Activated CD4-positive, CD25-positive, alpha-beta regulatory T cell treated with anti-CD3 and anti-CD28 coated beads, Interleukin-2, amount 50 U/mL, for 24 hours (primary cell): ENCODE data around the gene AKR1B15.
"Not testable (repeated sequence)": the region's sequence is repeated elsewhere in the genome, so short reads cannot be mapped to it uniquely, and the experiment has no call there.

Experiments used
- ATAC-seq, 2 donors: fragments of 150-1000 bp; cut with Tn5 transposase; one replicate each; pipeline ENCODE4 v1.10.0; 2021; ENCODE audit warnings: mild to moderate bottlenecking in 1 of 2, moderate library complexity in 1 of 2

Gene AKR1B15

GRCh38 chr7:134548877-134549276 is at the start of gene AKR1B15:
Gene AKR1B15, plus strand, starts transcription at chr7:134549110. Its CDS starts 15,510 bp downstream, at chr7:134564620.
- ATAC-seq: peak; percentile 68 to 72

DNA sequence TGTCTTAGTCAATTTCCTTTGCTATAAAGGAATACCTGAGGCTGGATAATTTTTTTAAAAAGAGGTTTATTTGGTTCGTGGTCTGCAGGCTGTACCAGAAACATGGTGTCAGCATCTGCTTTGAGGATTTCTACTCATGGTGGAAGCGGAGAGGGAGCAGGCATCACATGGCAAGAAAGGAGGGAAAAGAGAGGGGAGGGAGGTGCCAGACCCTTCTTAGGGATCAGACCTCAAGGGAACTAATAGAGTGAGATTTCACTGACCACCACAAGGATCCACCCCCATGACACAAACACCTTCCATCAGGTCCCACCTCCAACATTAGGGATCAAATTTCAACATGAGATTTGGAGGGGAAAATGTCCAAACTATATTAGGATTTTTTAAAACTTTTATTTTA is 48.5 kb upstream of the AKR1B15 start:
- ATAC-seq: no peak

GRCh38 chr7:134500982-134501381 is 47.9 kb upstream of the AKR1B15 start:
- no peak for ATAC-seq

DNA sequence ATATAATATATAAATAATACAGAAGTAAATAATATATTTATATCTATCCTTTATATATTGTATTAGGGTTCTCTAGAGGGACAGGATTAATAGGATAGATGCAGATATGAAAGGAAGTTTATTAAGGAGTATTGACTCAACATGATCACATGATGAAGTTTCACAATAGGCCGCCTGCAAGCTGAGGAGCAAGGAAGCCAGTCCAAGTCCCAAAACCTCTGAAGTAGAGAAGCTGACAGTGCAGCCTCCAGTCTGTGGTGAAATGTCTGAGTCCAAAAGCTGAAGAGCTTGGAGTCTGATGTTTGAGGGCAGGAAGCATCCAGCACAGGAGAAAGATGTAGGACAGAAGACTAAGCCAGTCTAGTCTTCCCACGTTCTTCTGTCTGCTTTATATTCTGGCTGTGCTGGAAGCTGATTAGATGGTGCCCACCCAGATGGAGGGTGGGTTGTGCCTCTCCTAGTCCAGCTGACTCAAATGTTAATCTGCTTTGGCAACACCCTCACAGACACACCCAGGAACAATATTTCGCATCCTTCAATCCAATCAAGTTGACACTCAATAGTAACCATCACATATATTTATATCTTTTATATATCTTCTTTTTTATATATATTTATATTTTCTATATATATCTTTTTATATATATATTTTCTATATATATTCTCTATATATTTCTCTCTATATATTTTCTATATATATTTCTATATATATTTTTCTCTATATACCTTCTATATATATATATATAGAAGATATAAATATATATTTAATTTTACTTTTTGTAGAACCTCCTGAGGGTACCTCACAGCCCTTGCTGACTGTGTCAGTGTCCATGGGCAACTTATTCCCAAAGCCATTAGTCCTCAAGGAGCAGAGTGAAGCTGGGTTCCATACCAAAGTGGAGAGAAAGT is 46.2 kb upstream of the AKR1B15 start:
- no peak for ATAC-seq

- no peak for ATAC-seq
These were observed 44.2 kb upstream of the AKR1B15 start for GRCh38 chr7:134504660-134505164.

GRCh38 chr7:134505856-134506255 is 43.1 kb upstream of the AKR1B15 start:
- ATAC-seq: no peak

DNA sequence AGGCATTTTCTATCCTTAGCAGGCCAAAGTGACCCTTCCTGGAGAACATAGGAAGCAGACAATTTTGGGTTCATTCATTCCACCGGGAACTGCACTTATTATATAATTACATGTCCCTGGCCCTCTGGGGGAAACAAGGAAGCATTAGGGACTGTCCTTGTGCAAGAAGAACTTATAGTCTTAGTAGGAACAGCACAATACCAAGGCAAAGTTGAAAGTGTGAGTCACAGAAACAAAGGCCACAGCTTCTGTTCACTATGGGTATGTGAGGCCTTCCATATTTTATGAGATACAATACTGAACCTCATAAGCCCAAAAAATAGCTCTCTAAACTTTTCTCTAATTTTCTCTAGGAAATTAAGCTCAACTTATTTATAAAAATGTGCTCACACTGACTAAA is 39.9 kb upstream of the AKR1B15 start:
- no peak for ATAC-seq

DNA sequence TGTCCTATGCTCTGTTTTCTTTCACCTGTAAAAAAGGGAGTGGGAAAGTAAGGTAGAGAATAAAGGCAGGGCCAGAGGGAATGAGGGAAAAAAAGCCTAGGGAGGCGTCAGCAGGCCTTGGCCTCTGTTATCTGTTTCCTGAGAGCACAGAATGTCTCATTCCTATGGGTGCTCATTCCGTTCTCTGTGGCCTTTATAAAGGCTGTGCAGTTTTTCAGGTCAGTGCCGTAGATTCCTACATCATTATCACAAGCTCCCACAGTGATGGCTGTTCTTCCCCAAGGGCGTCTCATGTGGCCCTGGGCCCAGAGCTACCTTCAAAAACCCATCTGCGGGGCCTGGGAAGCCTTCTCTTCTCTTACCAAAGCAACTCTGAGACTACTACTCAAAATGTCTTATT is 38.3 kb upstream of the AKR1B15 start:
- no peak for ATAC-seq

GRCh38 chr7:134512271-134512670 is 36.6 kb upstream of the AKR1B15 start:
- ATAC-seq: no peak

- ATAC-seq: no peak
These were observed 35.6 kb upstream of the AKR1B15 start for GRCh38 chr7:134513169-134513752.

GRCh38 chr7:134514106-134514505 is 34.8 kb upstream of the AKR1B15 start:
- no peak for ATAC-seq

DNA sequence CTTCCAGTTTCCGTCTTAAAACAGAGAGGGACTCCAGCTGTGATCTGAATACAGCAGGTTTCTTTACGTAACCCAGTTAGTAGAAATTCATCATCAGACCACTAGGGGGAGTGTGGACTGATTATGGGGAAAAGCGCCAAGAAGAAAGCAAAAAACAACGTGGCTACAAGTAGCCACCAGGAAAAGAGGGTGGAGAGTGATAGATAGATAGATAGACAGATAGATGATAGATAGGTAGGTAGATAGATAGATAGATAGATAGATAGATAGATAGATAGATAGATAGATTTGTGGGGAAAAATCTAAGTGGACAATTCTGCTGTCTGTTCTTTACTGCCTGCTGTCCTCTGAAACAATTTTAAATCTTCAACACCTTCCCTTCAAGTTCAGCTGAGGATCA is 34.2 kb upstream of the AKR1B15 start:
- ATAC-seq: no peak

DNA sequence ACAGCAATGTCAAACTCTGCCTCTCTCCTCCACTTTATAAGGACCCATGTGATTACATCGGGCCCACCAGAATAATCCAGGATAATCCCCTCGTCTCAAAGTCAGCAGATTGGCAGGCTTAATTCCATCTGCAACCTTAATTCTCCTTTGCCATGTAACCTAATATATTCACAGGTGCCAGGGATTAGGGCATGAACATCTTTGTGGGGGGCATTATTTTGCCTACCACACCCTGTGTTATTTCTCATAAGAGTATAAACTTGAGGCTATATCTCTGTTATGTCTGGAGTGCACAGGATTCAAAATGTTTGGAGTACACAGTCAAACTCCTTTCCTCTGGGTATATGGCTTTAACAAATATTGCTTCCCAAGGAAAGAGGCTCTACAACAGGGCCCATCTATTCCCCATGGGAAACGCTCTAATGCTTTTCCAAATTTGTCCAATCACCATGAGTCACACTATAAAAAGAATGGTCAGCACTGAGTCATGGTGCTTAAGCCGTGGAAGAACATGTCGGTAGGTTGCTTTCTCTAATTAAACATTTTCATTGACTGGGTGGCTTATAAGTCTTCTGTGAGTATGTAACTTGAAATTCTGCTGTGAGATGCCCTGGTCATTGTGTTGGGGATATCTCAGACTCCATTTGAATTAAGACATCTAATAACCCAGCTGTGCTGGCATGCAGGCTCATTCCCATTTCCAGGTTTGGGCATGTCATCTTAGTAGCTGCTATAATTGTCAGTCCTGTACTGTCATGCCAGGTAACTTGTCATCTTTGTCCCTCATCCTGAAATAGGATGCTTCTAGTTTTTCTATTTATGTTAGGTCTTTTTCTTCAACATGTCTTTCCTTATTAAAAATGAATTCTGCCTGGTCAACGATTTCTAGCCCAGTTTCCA is 33.1 kb upstream of the AKR1B15 start:
- no peak for ATAC-seq

- no peak for ATAC-seq
These were observed 28.8 kb upstream of the AKR1B15 start for GRCh38 chr7:134520130-134520529.

GRCh38 chr7:134522601-134523000 is 26.3 kb upstream of the AKR1B15 start:
- no peak for ATAC-seq

DNA sequence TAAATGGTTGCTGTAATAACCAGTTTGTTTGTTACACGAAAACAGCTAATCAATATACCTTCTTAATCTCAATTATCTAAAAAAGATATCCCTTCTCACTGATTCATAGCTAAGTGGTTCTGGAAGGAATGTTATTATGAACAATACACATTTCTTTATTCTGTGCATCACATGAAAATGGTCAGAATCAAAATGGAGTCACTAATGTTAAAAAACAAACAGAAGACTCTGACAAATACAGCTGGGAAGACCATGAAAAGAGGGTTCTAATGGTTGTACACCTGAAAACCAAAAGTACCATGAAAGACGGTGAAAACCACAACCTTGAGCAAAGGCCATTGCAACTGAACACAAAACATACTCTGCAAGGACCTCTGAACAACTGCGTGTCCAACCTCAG is 23.5 kb upstream of the AKR1B15 start:
- not testable (repeated sequence) for ATAC-seq

DNA sequence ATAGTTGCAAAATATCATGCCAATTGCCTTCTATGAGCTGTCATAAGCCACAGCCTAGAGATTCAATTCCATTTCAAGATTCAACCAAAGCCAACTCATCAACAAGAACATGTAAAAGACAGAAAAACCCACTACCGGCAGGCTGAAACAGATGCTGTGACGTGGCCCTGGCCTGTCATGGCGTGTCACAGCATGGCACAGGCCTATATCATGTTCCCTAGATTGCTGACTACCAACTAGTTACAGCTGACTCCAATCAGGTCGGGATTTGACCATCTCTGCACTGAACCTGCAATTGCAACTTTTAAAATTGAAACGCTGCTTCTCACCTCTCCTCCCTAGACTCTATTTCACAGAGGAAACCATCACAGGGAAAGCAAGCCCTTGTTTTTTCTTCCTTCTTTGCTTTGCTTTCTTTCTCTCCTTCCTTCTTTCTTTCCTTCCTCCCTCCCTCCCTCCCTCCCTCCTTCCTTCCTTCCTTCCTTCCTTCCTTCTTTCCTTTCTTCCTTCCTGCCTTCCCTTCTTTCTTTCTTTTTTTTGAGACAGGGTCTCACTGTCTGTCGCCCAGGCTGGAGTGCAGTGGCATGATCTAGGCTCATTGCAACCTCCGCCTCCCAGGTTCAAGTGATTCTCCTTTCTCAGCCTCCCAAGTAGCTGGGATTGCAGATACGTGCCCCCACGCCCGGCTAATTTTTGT is 22.2 kb upstream of the AKR1B15 start:
- not testable (repeated sequence) for ATAC-seq

DNA sequence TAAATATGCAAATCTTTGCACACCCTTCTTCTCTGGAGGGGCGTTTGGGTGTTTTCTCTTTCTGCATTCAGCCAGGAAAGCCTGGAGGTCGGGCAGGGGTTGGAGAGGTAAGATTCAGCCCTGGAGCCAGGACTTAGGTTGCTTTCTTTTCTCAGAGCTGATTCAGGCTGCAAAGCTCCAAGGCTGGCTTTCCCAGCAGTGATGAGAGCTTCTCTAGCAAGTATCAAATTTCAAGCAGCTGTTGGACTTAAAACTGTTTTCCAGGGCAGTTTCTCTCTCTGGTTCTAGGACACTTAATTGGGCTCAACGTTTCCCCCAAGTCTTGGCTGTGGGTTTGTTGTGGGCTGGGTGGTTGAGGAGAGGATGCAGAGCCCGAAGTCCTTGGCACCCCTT is 20.9 kb upstream of the AKR1B15 start:
- no peak for ATAC-seq

- no peak for ATAC-seq
These were observed 20.2 kb upstream of the AKR1B15 start for GRCh38 chr7:134528749-134529148.

DNA sequence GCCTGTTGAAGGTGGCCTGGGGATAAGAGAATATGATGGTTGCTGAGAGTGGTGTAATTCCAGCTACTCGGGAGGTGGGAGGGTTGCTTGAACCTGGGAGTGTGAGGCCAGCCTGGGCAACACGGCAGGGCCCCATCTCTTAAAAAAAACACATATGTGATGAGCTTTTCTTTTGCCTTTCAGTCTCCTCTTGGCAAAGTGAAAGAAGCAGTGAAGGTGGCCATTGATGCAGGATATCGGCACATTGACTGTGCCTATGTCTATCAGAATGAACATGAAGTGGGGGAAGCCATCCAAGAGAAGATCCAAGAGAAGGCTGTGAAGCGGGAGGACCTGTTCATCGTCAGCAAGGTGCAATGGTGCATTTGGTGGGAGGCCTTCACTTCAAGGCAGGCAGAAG is 18.4 kb upstream of the AKR1B15 start:
- no peak for ATAC-seq

- ATAC-seq: no peak
These were observed 16.5 kb upstream of the AKR1B15 start for GRCh38 chr7:134532180-134532953.

DNA sequence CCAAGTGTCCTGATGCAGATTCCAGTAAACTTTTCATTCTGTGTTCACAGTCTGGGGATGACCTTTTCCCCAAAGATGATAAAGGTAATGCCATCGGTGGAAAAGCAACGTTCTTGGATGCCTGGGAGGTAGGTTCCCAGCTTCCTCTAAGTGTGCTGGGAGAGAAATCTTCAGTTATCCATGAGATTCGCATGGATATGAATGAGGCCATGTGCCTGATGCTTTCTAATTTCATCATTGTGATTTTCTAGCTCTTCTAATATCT is 16.0 kb upstream of the AKR1B15 start:
- ATAC-seq: no peak
